ENCODE results near the gene ALG1L2.
A peak's percentile ranks its signal among the peaks of the same experiment; 100 is the strongest.
"Not testable (repeated sequence)": the region's sequence is repeated elsewhere in the genome, so short reads cannot be mapped to it uniquely, and the experiment has no call there.

ALG1L2 gene

GRCh38 chr3:130110386-130111169, 28.9 kb downstream of the ALG1L2 start:
- not testable (repeated sequence) for DNase-seq (ENCODE audit: insufficient read length); FAIRE-seq

GRCh38 chr3:130111185-130111864, 29.7 kb downstream of the ALG1L2 start:
- FAIRE-seq (no peak), DNase-seq (ENCODE audit: insufficient read length) (peak; percentile 76)
- TF ChIP-seq POLR2AphosphoS5 (IDR thresholded peaks at IDR 0.05; ENCODE audit: low read depth, low read length) (no peak), POLR2A (IDR thresholded peaks at IDR 0.05; ENCODE audit: low read depth, low read length) (peak; percentile 49; the same call in 1 of the 2 replicates), TAF1 (IDR thresholded peaks at IDR 0.05; ENCODE audit: borderline replicate concordance, low read depth, low read length) (peak; percentile 63; the same call in 1 of the 2 replicates)

- DNase-seq (ENCODE audit: insufficient read length) = not testable (repeated sequence)
- FAIRE-seq = peak; percentile 24
These were observed 30.5 kb downstream of the ALG1L2 start for GRCh38 chr3:130111865-130112747.

- FAIRE-seq; DNase-seq (ENCODE audit: insufficient read length): not testable (repeated sequence)
These were observed 31.1 kb downstream of the ALG1L2 start for GRCh38 chr3:130112748-130113073.

GRCh38 chr3:130115400-130115799, 33.8 kb downstream of the ALG1L2 start:
- FAIRE-seq; DNase-seq (ENCODE audit: insufficient read length): not testable (repeated sequence)

GRCh38 chr3:130117933-130118332, 36.3 kb downstream of the ALG1L2 start:
- TF ChIP-seq TAF1 (IDR thresholded peaks at IDR 0.05; ENCODE audit: borderline replicate concordance, low read depth, low read length) (no peak), POLR2A (IDR thresholded peaks at IDR 0.05; ENCODE audit: low read depth, low read length) (no peak), POLR2AphosphoS5 (IDR thresholded peaks at IDR 0.05; ENCODE audit: low read depth, low read length) (no peak)
- no peak for FAIRE-seq
- DNase-seq (ENCODE audit: insufficient read length) = no peak

GRCh38 chr3:130119824-130120223, 38.2 kb downstream of the ALG1L2 start:
- FAIRE-seq; DNase-seq (ENCODE audit: insufficient read length): not testable (repeated sequence)

- not testable (repeated sequence) for DNase-seq (ENCODE audit: insufficient read length); FAIRE-seq
These were observed 38.7 kb downstream of the ALG1L2 start for GRCh38 chr3:130120291-130120690.

- not testable (repeated sequence) for DNase-seq (ENCODE audit: insufficient read length); FAIRE-seq
These were observed 41.5 kb downstream of the ALG1L2 start for GRCh38 chr3:130122891-130123775.

GRCh38 chr3:130125406-130125805, 43.8 kb downstream of the ALG1L2 start:
- not testable (repeated sequence) for FAIRE-seq; DNase-seq (ENCODE audit: insufficient read length)

GRCh38 chr3:130136337-130136736, 54.7 kb downstream of the ALG1L2 start:
- not testable (repeated sequence) for FAIRE-seq; DNase-seq (ENCODE audit: insufficient read length)

- DNase-seq (ENCODE audit: insufficient read length); FAIRE-seq: not testable (repeated sequence)
These were observed 56.1 kb downstream of the ALG1L2 start for GRCh38 chr3:130137685-130138084.

GRCh38 chr3:130138992-130139391, 57.4 kb downstream of the ALG1L2 start:
- FAIRE-seq; DNase-seq (ENCODE audit: insufficient read length): not testable (repeated sequence)

- not testable (repeated sequence) for FAIRE-seq; DNase-seq (ENCODE audit: insufficient read length)
These were observed 59.1 kb downstream of the ALG1L2 start for GRCh38 chr3:130140756-130141155.

- DNase-seq (ENCODE audit: insufficient read length); FAIRE-seq: not testable (repeated sequence)
These were observed 62.2 kb downstream of the ALG1L2 start for GRCh38 chr3:130143648-130144327.

GRCh38 chr3:130144328-130144650, 62.7 kb downstream of the ALG1L2 start:
- FAIRE-seq; DNase-seq (ENCODE audit: insufficient read length): not testable (repeated sequence)

GRCh38 chr3:130145456-130145855, 63.8 kb downstream of the ALG1L2 start:
- not testable (repeated sequence) for FAIRE-seq; DNase-seq (ENCODE audit: insufficient read length)

- not testable (repeated sequence) for FAIRE-seq; DNase-seq (ENCODE audit: insufficient read length)
These were observed 64.8 kb downstream of the ALG1L2 start for GRCh38 chr3:130146465-130146864.

Data from GM12892 (cell line).